ENCODE data around the gene PRICKLE4. TPM values are rescaled to one million over a fixed set of nuclear protein-coding genes. Genes with fewer than 3 reads are reported as not detected.

Gene PRICKLE4
- total and polyA plus RNA-seq, 10 donors = 0.41 to 32.8 (median 10.6) TPM

- H3K4me3 ChIP-seq = no peak overlapping the region
- no peak for DNase-seq
Observed at GRCh38 chr6:41789390-41789724, 8.8 kb downstream of the PRICKLE4 start.

GRCh38 chr6:41790045-41790444 is 9.5 kb downstream of the PRICKLE4 start:
- Histone ChIP-seq H3K4me3 (no peak overlapping the region), H3K27ac (no peak overlapping the region), H3K4me1 (peaks cover 19 to 49% (median 36%) of the 10 kb centered on the region in 6 donors), H3K36me3 (peaks cover 0 to 72% (median 46%) of the 10 kb centered on the region in 6 donors), H3K9me3 (no peaks in the 10 kb centered on the region), H3K27me3 (replicated peaks in 1 of 7) (no peaks in the 10 kb centered on the region)
- WGBS, 5 donors = 89 to 100% (median 97%) methylated on average over 1 of the region's 1 CpG
- no peak for DNase-seq
- intact Hi-C loops (cut with DNase I; ENCODE audit: low total_unique reads) = loop anchor here (10.0 kb wide), 1 partner anchor 105 kb away; the partner anchor contains the start of gene USP49
- TF ChIP-seq POLR2A (IDR thresholded peaks at IDR 0.05) (no peak), CTCF (IDR thresholded peaks at IDR 0.05 in 8 of 11, conservative IDR thresholded peaks at IDR 0.05 in 3 of 11) (no peak), POLR2AphosphoS5 (IDR thresholded peaks at IDR 0.05) (no peak)

More at GRCh38 chr6:41789390-41789724, 8.8 kb downstream of the PRICKLE4 start:
- intact Hi-C loops (cut with DNase I; ENCODE audit: low total_unique reads) = no loop called here
- Histone ChIP-seq H3K9me3 (no peaks in the 10 kb centered on the region), H3K27me3 (replicated peaks in 1 of 7) (no peaks in the 10 kb centered on the region), H3K4me1 (peaks cover 25 to 55% (median 43%) of the 10 kb centered on the region in 6 donors), H3K36me3 (peaks cover 0 to 70% (median 42%) of the 10 kb centered on the region in 6 donors), H3K27ac (peak overlapping the region in 1 of 8 donors; percentile 9)
- WGBS, 5 donors = 73 to 83% (median 76%) methylated on average over 3 of the region's 3 CpGs
- no peak for TF ChIP-seq CTCF (IDR thresholded peaks at IDR 0.05 in 8 of 11, conservative IDR thresholded peaks at IDR 0.05 in 3 of 11)
- TF ChIP-seq POLR2AphosphoS5 (IDR thresholded peaks at IDR 0.05) = no peak
- no peak for TF ChIP-seq POLR2A (IDR thresholded peaks at IDR 0.05)

GRCh38 chr6:41791305-41791704 is 10.7 kb downstream of the PRICKLE4 start:
- no peak for DNase-seq
- 81 to 94% (median 84%) methylated on average over 1 of the region's 1 CpG for WGBS, 5 donors
- H3K27me3 ChIP-seq (replicated peaks in 1 of 7) = no peaks in the 10 kb centered on the region
- no peak overlapping the region for H3K4me3 ChIP-seq
- TF ChIP-seq POLR2A (IDR thresholded peaks at IDR 0.05) (no peak), CTCF (IDR thresholded peaks at IDR 0.05 in 8 of 11, conservative IDR thresholded peaks at IDR 0.05 in 3 of 11) (no peak), POLR2AphosphoS5 (IDR thresholded peaks at IDR 0.05) (no peak)
- intact Hi-C loops (cut with DNase I; ENCODE audit: low total_unique reads) = loop anchor here (10.0 kb wide), 1 partner anchor 103 kb away; the partner anchor contains the start of gene USP49
- H3K36me3 ChIP-seq = peaks cover 0 to 78% (median 52%) of the 10 kb centered on the region in 6 donors
- H3K4me1 ChIP-seq = peaks cover 6 to 36% (median 24%) of the 10 kb centered on the region in 6 donors
- no peaks in the 10 kb centered on the region for H3K9me3 ChIP-seq
- H3K27ac ChIP-seq = no peak overlapping the region

- DNase-seq = no peak
- no peak overlapping the region for H3K4me3 ChIP-seq
- no peaks in the 10 kb centered on the region for H3K9me3 ChIP-seq
- H3K36me3 ChIP-seq = peaks cover 0 to 84% (median 54%) of the 10 kb centered on the region in 6 donors
- H3K27ac ChIP-seq = no peak overlapping the region
- peaks cover 6 to 29% (median 20%) of the 10 kb centered on the region in 6 donors for H3K4me1 ChIP-seq
- WGBS, 5 donors = 85 to 92% (median 89%) methylated on average over 4 of the region's 4 CpGs
- no peak for TF ChIP-seq POLR2A (IDR thresholded peaks at IDR 0.05)
- peak in 1 of 3 donors; percentile 26 for TF ChIP-seq POLR2AphosphoS5 (IDR thresholded peaks at IDR 0.05)
- no peak for TF ChIP-seq CTCF (IDR thresholded peaks at IDR 0.05 in 8 of 11, conservative IDR thresholded peaks at IDR 0.05 in 3 of 11)
- H3K27me3 ChIP-seq (replicated peaks in 1 of 7) = no peaks in the 10 kb centered on the region
- intact Hi-C loops (cut with DNase I; ENCODE audit: low total_unique reads) = loop anchor here (10.0 kb wide), 1 partner anchor 103 kb away; the partner anchor contains the start of gene USP49
Observed at GRCh38 chr6:41791984-41792383, 11.4 kb downstream of the PRICKLE4 start.

All from spleen (tissue), 11 donors.